ENCODE results near the gene SUFU.
"Not testable (repeated sequence)": the region's sequence is repeated elsewhere in the genome, so short reads cannot be mapped to it uniquely, and the experiment has no call there.

Gene SUFU

GRCh38 chr10:102503264-102504178 is at the start of gene SUFU:
Gene SUFU, plus strand, starts transcription at chr10:102503972. Its CDS starts 181 bp downstream, at chr10:102504153.
- DNase-seq (ENCODE audit: low read depth): peak; percentile 95

GRCh38 chr10:102454662-102455487 is 48.9 kb upstream of the SUFU start:
- not testable (repeated sequence) for DNase-seq (ENCODE audit: low read depth)

- DNase-seq (ENCODE audit: low read depth): no peak
These were observed 47.8 kb upstream of the SUFU start for GRCh38 chr10:102455893-102456471.

GRCh38 chr10:102457591-102458150 is 46.1 kb upstream of the SUFU start:
- DNase-seq (ENCODE audit: low read depth): no peak

- DNase-seq (ENCODE audit: low read depth): no peak
These were observed 45.1 kb upstream of the SUFU start for GRCh38 chr10:102458656-102459055.

- DNase-seq (ENCODE audit: low read depth): no peak
These were observed 43.0 kb upstream of the SUFU start for GRCh38 chr10:102460836-102461186.

GRCh38 chr10:102461187-102462054 is 42.4 kb upstream of the SUFU start:
- peak; percentile 92 for DNase-seq (ENCODE audit: low read depth)

- DNase-seq (ENCODE audit: low read depth): no peak
These were observed 41.2 kb upstream of the SUFU start for GRCh38 chr10:102462512-102463054.

GRCh38 chr10:102463983-102464382 is 39.8 kb upstream of the SUFU start:
- no peak for DNase-seq (ENCODE audit: low read depth)

- DNase-seq (ENCODE audit: low read depth): no peak
These were observed 38.3 kb upstream of the SUFU start for GRCh38 chr10:102465466-102465865.

GRCh38 chr10:102467318-102467717 is 36.5 kb upstream of the SUFU start:
- no peak for DNase-seq (ENCODE audit: low read depth)

- no peak for DNase-seq (ENCODE audit: low read depth)
These were observed 35.8 kb upstream of the SUFU start for GRCh38 chr10:102467971-102468438.

- DNase-seq (ENCODE audit: low read depth): no peak
These were observed 35.1 kb upstream of the SUFU start for GRCh38 chr10:102468683-102469082.

- no peak for DNase-seq (ENCODE audit: low read depth)
These were observed 32.9 kb upstream of the SUFU start for GRCh38 chr10:102470579-102471546.

- no peak for DNase-seq (ENCODE audit: low read depth)
These were observed 30.1 kb upstream of the SUFU start for GRCh38 chr10:102473445-102474331.

- no peak for DNase-seq (ENCODE audit: low read depth)
These were observed 28.2 kb upstream of the SUFU start for GRCh38 chr10:102475451-102476040.

- DNase-seq (ENCODE audit: low read depth): no peak
These were observed 27.2 kb upstream of the SUFU start for GRCh38 chr10:102476466-102477141.

GRCh38 chr10:102479651-102480050 is 24.1 kb upstream of the SUFU start:
- no peak for DNase-seq (ENCODE audit: low read depth)

Measured in stimulated activated CD8-positive, alpha-beta memory T cell treated with anti-CD3 and anti-CD28 coated beads, Interleukin-4, amount 100 ng/mL, for 24 hours (primary cell).